ENCODE data around the gene CCDC107.

Gene CCDC107

GRCh38 chr9:35664531-35665470 is 6.7 kb downstream of the CCDC107 start, which contains the start of gene ARHGEF39:
ARHGEF39 (minus strand) TSS chr9:35665195; CDS start chr9:35665169, 26 bp downstream.
- H3K36me3 ChIP-seq (ENCODE audit: insufficient read depth, low read length): peaks cover 33% of the 10 kb centered on the region; the same call in 1 of the 2 replicates
- H3K9me3 ChIP-seq (ENCODE audit: low read length): no peaks in the 10 kb centered on the region
- peaks cover 52% of the 10 kb centered on the region for H3K4me1 ChIP-seq (ENCODE audit: insufficient read depth, low read length, severe bottlenecking)
- no peaks in the 10 kb centered on the region for H3K27me3 ChIP-seq (ENCODE audit: insufficient read depth, low read length)
- H3K79me2 ChIP-seq (ENCODE audit: insufficient read depth, low read length): no peaks in the 10 kb centered on the region
- H4K20me1 ChIP-seq (ENCODE audit: insufficient read depth, low read length): no peaks in the 10 kb centered on the region
- TF ChIP-seq CTCF (IDR thresholded peaks at IDR 0.05; ENCODE audit: low read length) (peak; percentile 53), EZH2 (IDR thresholded peaks at IDR 0.05; ENCODE audit: borderline replicate concordance, low read length) (no peak)
- H3K9ac ChIP-seq (ENCODE audit: low read length): peak within 1 kb of the TSS; percentile 91
- H3K4me2 ChIP-seq (ENCODE audit: low read length): peak within 1 kb of the TSS; percentile 71
- H3F3A ChIP-seq (ENCODE audit: insufficient read depth, low read length): no peaks in the 10 kb centered on the region
- H3K4me3 ChIP-seq (ENCODE audit: low read depth, low read length, poor library complexity, severe bottlenecking): peak within 1 kb of the TSS; percentile 74
- peak within 1 kb of the TSS; percentile 85 for H3K27ac ChIP-seq (ENCODE audit: low read depth, low read length, poor library complexity, severe bottlenecking)
- no peak within 1 kb of the TSS for H2AFZ ChIP-seq (ENCODE audit: low read length)
- no peaks in the 10 kb centered on the region for H3K9me2 ChIP-seq (ENCODE audit: low read depth, low read length)

- Histone ChIP-seq H3K4me1 (ENCODE audit: insufficient read depth, low read length, severe bottlenecking) (peaks cover 45% of the 10 kb centered on the region), H3K36me3 (ENCODE audit: insufficient read depth, low read length) (peaks cover 28% of the 10 kb centered on the region; the same call in 1 of the 2 replicates), H3F3A (ENCODE audit: insufficient read depth, low read length) (no peaks in the 10 kb centered on the region), H4K20me1 (ENCODE audit: insufficient read depth, low read length) (no peaks in the 10 kb centered on the region), H3K9me3 (ENCODE audit: low read length) (no peaks in the 10 kb centered on the region), H3K27ac (ENCODE audit: low read depth, low read length, poor library complexity, severe bottlenecking) (peak overlapping the region; percentile 85), H3K4me2 (ENCODE audit: low read length) (peak overlapping the region; percentile 71), H2AFZ (ENCODE audit: low read length) (no peak overlapping the region), H3K27me3 (ENCODE audit: insufficient read depth, low read length) (no peaks in the 10 kb centered on the region), H3K9me2 (ENCODE audit: low read depth, low read length) (no peaks in the 10 kb centered on the region), H3K79me2 (ENCODE audit: insufficient read depth, low read length) (no peaks in the 10 kb centered on the region), H3K4me3 (ENCODE audit: low read depth, low read length, poor library complexity, severe bottlenecking) (peak overlapping the region; percentile 74), H3K9ac (ENCODE audit: low read length) (peak overlapping the region; percentile 91)
- TF ChIP-seq EZH2 (IDR thresholded peaks at IDR 0.05; ENCODE audit: borderline replicate concordance, low read length): no peak
- 0 out of 2 replicates have a peak, but pooled peaks have one; percentile 5 for TF ChIP-seq CTCF (IDR thresholded peaks at IDR 0.05; ENCODE audit: low read length)
These were observed 7.4 kb downstream of the CCDC107 start for GRCh38 chr9:35665471-35665818.

- H3K4me3 ChIP-seq (ENCODE audit: low read depth, low read length, poor library complexity, severe bottlenecking): no peak overlapping the region
These were observed 8.0 kb downstream of the CCDC107 start for GRCh38 chr9:35666045-35666444.

More at GRCh38 chr9:35666045-35666444, 8.0 kb downstream of the CCDC107 start:
- TF ChIP-seq EZH2 (IDR thresholded peaks at IDR 0.05; ENCODE audit: borderline replicate concordance, low read length) (no peak), CTCF (IDR thresholded peaks at IDR 0.05; ENCODE audit: low read length) (no peak)
- Histone ChIP-seq H3F3A (ENCODE audit: insufficient read depth, low read length) (no peaks in the 10 kb centered on the region), H3K36me3 (ENCODE audit: insufficient read depth, low read length) (peaks cover 22% of the 10 kb centered on the region; the same call in 1 of the 2 replicates), H3K4me2 (ENCODE audit: low read length) (no peak overlapping the region), H3K9me3 (ENCODE audit: low read length) (no peaks in the 10 kb centered on the region), H3K27ac (ENCODE audit: low read depth, low read length, poor library complexity, severe bottlenecking) (no peak overlapping the region), H3K79me2 (ENCODE audit: insufficient read depth, low read length) (no peaks in the 10 kb centered on the region), H4K20me1 (ENCODE audit: insufficient read depth, low read length) (no peaks in the 10 kb centered on the region), H3K9ac (ENCODE audit: low read length) (no peak overlapping the region), H2AFZ (ENCODE audit: low read length) (no peak overlapping the region), H3K4me1 (ENCODE audit: insufficient read depth, low read length, severe bottlenecking) (peaks cover 39% of the 10 kb centered on the region), H3K9me2 (ENCODE audit: low read depth, low read length) (no peaks in the 10 kb centered on the region), H3K27me3 (ENCODE audit: insufficient read depth, low read length) (no peaks in the 10 kb centered on the region)

Data from OCI-LY1 (cell line).